Transverse colon (tissue), 4 donors: Measurements from ENCODE around the gene TENM4. TPM values are rescaled to one million over a fixed set of nuclear protein-coding genes. Genes with fewer than 3 reads are reported as not detected.

Source experiments
- DNase-seq: peaks from one replicate; pipeline ENCODE4 v3.0.0-alpha.2; 2019
- H3K27ac ChIP-seq, 4 donors: fragments of 200-600 bp; sonication (generic); 2 replicates each; pipeline ENCODE4 v1.5.1; 2016 to 2018; ENCODE audit warnings: inconsistent platforms in 4 of 4
- H3K27me3 ChIP-seq: fragments of 200-600 bp; sonication (generic); 2 replicates; pipeline ENCODE4 v1.5.1; 2017; ENCODE audit warnings: inconsistent platforms
- H3K36me3 ChIP-seq, 4 donors: fragments of 200-600 bp; sonication (generic); 2 replicates each; pipeline ENCODE4 v1.5.1; 2017 to 2019; ENCODE audit warnings: inconsistent platforms in 4 of 4
- H3K4me1 ChIP-seq, 4 donors: fragments of 200-600 bp; sonication (generic); 2 replicates each; pipeline ENCODE4 v1.5.1; 2017 to 2020; ENCODE audit warnings: inconsistent platforms in 4 of 4
- H3K4me3 ChIP-seq, 4 donors: fragments of 200-600 bp; sonication (generic); 1 replicate in 1 of 4; 2 replicates in 3 of 4; pipeline versions ENCODE4 v1.5.1 to v1.6.1; 2017 to 2019; ENCODE audit warnings: inconsistent platforms in 4 of 4
- H3K9me3 ChIP-seq, 2 donors: fragments of 200-600 bp; sonication (generic); 2 replicates each; pipeline ENCODE4 v1.5.1; 2017 to 2019; ENCODE audit warnings: inconsistent platforms in 2 of 2
- CTCF ChIP-seq, 5 experiments: fragments of 200-600 bp in 3 of 5; fragments of 450-650 bp in 2 of 5; sonication (generic) in 3 of 5; IDR thresholded peaks; 1 replicate in 2 of 5; 2 replicates in 3 of 5; pipeline ENCODE4 v1.5.1; 2016 to 2017; ENCODE audit warnings: antibody characterized with exemption in 5 of 5, inconsistent platforms in 3 of 5, mild to moderate bottlenecking in 2 of 5, moderate library complexity in 1 of 5
- EP300 ChIP-seq: sonication (generic); formaldehyde crosslinking; IDR thresholded peaks from one replicate; pipeline ENCODE4 v1.6.1; 2017; ENCODE audit warnings: antibody characterized with exemption, low read depth
- POLR2A ChIP-seq: fragments of 450-650 bp; IDR thresholded peaks from one replicate; pipeline ENCODE4 v1.6.1; 2016; ENCODE audit warnings: antibody characterized with exemption, mild to moderate bottlenecking, moderate library complexity
- POLR2AphosphoS5 ChIP-seq, 3 donors: sonication (generic); formaldehyde crosslinking; IDR thresholded peaks; one replicate each; pipeline ENCODE4 v1.6.1; 2016; ENCODE audit warnings: antibody characterized with exemption in 3 of 3
- WGBS, 2 donors: methylation state at CpG; one replicate each; pipeline ENCODE4 v1.1.5; 2018; ENCODE audit warnings: low coverage in 1 of 2; 5-methylcytosine and 5-hydroxymethylcytosine counted together
- in situ Hi-C, 4 donors: fragments of 200-750 bp; cut with MboI; loops; one replicate each; pipeline versions ENCODE4 v1.15.0 to v1.15.1; 2017; ENCODE audit warnings: low sequenced_read_pairs in 3 of 4, low pct_ligation_motif_present in 1 of 4, low pct_unique_long_range_greater_than_20kb in 1 of 4
- intact Hi-C: fragments of 100-400 bp; cut with DNase I; formaldehyde crosslinking; loops from one replicate; pipeline ENCODE4 v1.15.1; 2023; ENCODE audit warnings: low total_unique reads
- total RNA-seq, 4 donors: library from RNA; depleted of rRNA; stranded (reverse); fragments of >200 nt; gene quantifications; one replicate each; pipeline ENCODE4 v1.1.0, GENCODE V29; 2016

The TENM4 gene
- total RNA-seq, 4 donors from 2014 or later, result 0.14 to 0.79 (median 0.39) TPM

- WGBS, 2 donors, result 80 to 82% methylated on average over 2 to 7 of the region's 7 CpGs
- DNase-seq, result no peak
- in situ Hi-C loops (no loop called here), intact Hi-C loops (no loop called here)
- H3K9me3 ChIP-seq, result no peaks in the 10 kb centered on the region
- no peak for TF ChIP-seq POLR2AphosphoS5 (IDR thresholded peaks at IDR 0.05)
- no peak overlapping the region for H3K27ac ChIP-seq
- H3K36me3 ChIP-seq, result no peaks in the 10 kb centered on the region
- no peaks in the 10 kb centered on the region for H3K27me3 ChIP-seq
- no peaks in the 10 kb centered on the region for H3K4me1 ChIP-seq
- no peak overlapping the region for H3K4me3 ChIP-seq
These were observed 393.5 kb downstream of the TENM4 start for GRCh38 chr11:79047321-79047720.

GRCh38 chr11:79046366-79046765 lies 394.5 kb downstream of the TENM4 start:
- no peak overlapping the region for H3K4me3 ChIP-seq
- TF ChIP-seq EP300 (no peak), POLR2AphosphoS5 (IDR thresholded peaks at IDR 0.05) (no peak), CTCF (IDR thresholded peaks at IDR 0.05) (no peak), POLR2A (no peak)
- H3K4me1 ChIP-seq, result no peaks in the 10 kb centered on the region
- no peak overlapping the region for H3K27ac ChIP-seq
- WGBS, 2 donors, result 63 to 65% methylated on average over 2 to 3 of the region's 3 CpGs
- no peaks in the 10 kb centered on the region for H3K27me3 ChIP-seq
- in situ Hi-C loops, result no loop called here
- DNase-seq, result no peak
- no peaks in the 10 kb centered on the region for H3K9me3 ChIP-seq
- intact Hi-C loops, result no loop called here
- H3K36me3 ChIP-seq, result no peaks in the 10 kb centered on the region

- Histone ChIP-seq H3K9me3 (no peaks in the 10 kb centered on the region), H3K27ac (no peak overlapping the region)
- no peak for DNase-seq
These were observed 395.0 kb downstream of the TENM4 start for GRCh38 chr11:79045800-79046304.

GRCh38 chr11:79045018-79045799 lies 395.6 kb downstream of the TENM4 start:
- Histone ChIP-seq H3K9me3 (no peaks in the 10 kb centered on the region), H3K27me3 (no peaks in the 10 kb centered on the region), H3K27ac (no peak overlapping the region), H3K4me1 (no peaks in the 10 kb centered on the region), H3K36me3 (no peaks in the 10 kb centered on the region), H3K4me3 (no peak overlapping the region)
- in situ Hi-C loops (no loop called here), intact Hi-C loops (no loop called here)
- WGBS, 2 donors, result 58 to 69% methylated on average over 4 to 10 of the region's 10 CpGs
- TF ChIP-seq CTCF (IDR thresholded peaks at IDR 0.05), result no peak
- no peak for TF ChIP-seq POLR2AphosphoS5 (IDR thresholded peaks at IDR 0.05)
- TF ChIP-seq EP300, result no peak
- TF ChIP-seq POLR2A, result no peak
- no peak for DNase-seq

More at GRCh38 chr11:79045800-79046304, 395.0 kb downstream of the TENM4 start:
- WGBS, 2 donors, result 68 to 87% methylated on average over 3 to 6 of the region's 6 CpGs
- Histone ChIP-seq H3K36me3 (no peaks in the 10 kb centered on the region), H3K4me1 (no peaks in the 10 kb centered on the region), H3K4me3 (no peak overlapping the region), H3K27me3 (no peaks in the 10 kb centered on the region)
- TF ChIP-seq EP300, result no peak
- no peak for TF ChIP-seq CTCF (IDR thresholded peaks at IDR 0.05)
- TF ChIP-seq POLR2A, result no peak
- no peak for TF ChIP-seq POLR2AphosphoS5 (IDR thresholded peaks at IDR 0.05)
- intact Hi-C loops, result no loop called here
- in situ Hi-C loops, result no loop called here
